Right atrium auricular region (tissue), 2 donors: ENCODE data around the gene TSC22D1. TPM values are rescaled to one million over a fixed set of nuclear protein-coding genes. Genes with fewer than 3 reads are reported as not detected.

ENCODE experiments used
- DNase-seq: peaks from one replicate; pipeline ENCODE4 v3.0.0-alpha.2; 2019; ENCODE audit warnings: low spot score
- H3K27ac ChIP-seq, 2 donors: fragments of 200-600 bp; sonication (generic); 1 replicate in 1 of 2; 2 replicates in 1 of 2; pipeline ENCODE4 v1.5.1; 2016 to 2019
- H3K27me3 ChIP-seq, 2 donors: fragments of 200-600 bp; sonication (generic); one replicate each; pipeline versions ENCODE4 v1.5.1 to v1.6.0; 2017 to 2019
- H3K36me3 ChIP-seq: fragments of 200-600 bp; sonication (generic); one replicate; pipeline ENCODE4 v1.5.1; 2016
- H3K4me1 ChIP-seq, 2 donors: fragments of 200-600 bp; sonication (generic); one replicate each; pipeline versions ENCODE4 v1.5.1 to v1.6.0; 2017 to 2019
- H3K4me3 ChIP-seq, 2 donors: fragments of 200-600 bp; sonication (generic); 1 replicate in 1 of 2; 2 replicates in 1 of 2; pipeline ENCODE4 v1.5.1; 2017 to 2019; ENCODE audit warnings: mild to moderate bottlenecking in 1 of 2, moderate library complexity in 1 of 2
- H3K9me3 ChIP-seq, 2 donors: fragments of 200-600 bp; sonication (generic); one replicate each; pipeline ENCODE4 v1.5.1; 2019
- CTCF ChIP-seq, 2 donors: fragments of 200-600 bp; sonication (generic); IDR thresholded peaks; one replicate each; pipeline ENCODE4 v1.5.1; 2019; ENCODE audit warnings: antibody characterized with exemption in 2 of 2
- total RNA-seq, 2 donors: library from RNA; depleted of rRNA; stranded (reverse); fragments of >200 nt; gene quantifications; one replicate each; pipeline ENCODE4 v1.1.0, GENCODE V29; 2016

TSC22D1 gene
- total RNA-seq, 2 donors from 2014 or later = 110 to 159 TPM

DNA sequence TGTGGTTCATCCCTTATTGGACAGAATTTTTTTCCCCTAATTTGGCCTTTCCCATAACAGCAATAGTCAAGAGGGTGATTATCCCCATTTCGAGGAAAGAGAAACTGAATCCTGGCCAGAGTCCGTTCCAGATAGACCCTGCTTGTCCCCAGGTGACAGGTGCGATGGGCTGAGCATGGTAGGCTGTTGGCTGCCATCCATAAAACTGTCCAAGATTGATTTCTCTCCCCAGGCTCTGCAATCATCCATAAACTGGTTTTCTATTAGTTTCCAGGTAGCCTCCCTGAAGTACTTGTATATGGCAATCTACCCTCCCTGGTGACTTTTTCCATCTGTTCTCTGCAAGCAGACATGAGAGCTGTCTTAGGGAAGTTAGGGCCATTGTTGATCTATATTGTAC, 177.1 kb downstream of the TSC22D1 start:
- no peaks in the 10 kb centered on the region for H3K27me3 ChIP-seq
- no peaks in the 10 kb centered on the region for H3K36me3 ChIP-seq
- no peak for DNase-seq
- H3K9me3 ChIP-seq = no peaks in the 10 kb centered on the region
- TF ChIP-seq CTCF (IDR thresholded peaks at IDR 0.05) = no peak
- H3K4me1 ChIP-seq = peaks cover 0 to 25% of the 10 kb centered on the region in 2 donors
- H3K4me3 ChIP-seq = no peak overlapping the region
- H3K27ac ChIP-seq = no peak overlapping the region

DNA sequence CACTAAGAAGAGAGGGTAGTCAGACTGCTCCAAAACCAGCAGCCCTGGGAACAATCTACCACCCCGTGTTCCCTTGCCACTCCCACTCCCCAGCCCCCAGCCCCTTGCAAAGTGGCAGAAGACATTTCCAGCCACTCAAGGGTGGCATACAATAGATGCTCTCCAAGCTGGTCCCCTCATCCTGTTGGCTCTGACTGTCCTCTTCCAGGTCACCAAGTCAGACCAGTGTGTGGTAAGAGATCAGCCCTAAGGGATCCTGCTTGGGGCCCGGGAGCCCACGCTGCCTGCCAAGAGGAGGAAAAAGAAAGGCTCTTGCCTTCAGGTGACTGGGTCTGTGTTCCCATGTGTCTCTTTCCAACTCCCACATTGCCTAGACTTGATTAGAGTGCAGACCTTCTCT, 177.5 kb downstream of the TSC22D1 start:
- no peaks in the 10 kb centered on the region for H3K36me3 ChIP-seq
- DNase-seq = no peak
- TF ChIP-seq CTCF (IDR thresholded peaks at IDR 0.05) = no peak
- H3K27me3 ChIP-seq = no peaks in the 10 kb centered on the region
- H3K27ac ChIP-seq = no peak overlapping the region
- H3K4me3 ChIP-seq = no peak overlapping the region
- no peaks in the 10 kb centered on the region for H3K9me3 ChIP-seq
- H3K4me1 ChIP-seq = peaks cover 0 to 22% of the 10 kb centered on the region in 2 donors

DNA sequence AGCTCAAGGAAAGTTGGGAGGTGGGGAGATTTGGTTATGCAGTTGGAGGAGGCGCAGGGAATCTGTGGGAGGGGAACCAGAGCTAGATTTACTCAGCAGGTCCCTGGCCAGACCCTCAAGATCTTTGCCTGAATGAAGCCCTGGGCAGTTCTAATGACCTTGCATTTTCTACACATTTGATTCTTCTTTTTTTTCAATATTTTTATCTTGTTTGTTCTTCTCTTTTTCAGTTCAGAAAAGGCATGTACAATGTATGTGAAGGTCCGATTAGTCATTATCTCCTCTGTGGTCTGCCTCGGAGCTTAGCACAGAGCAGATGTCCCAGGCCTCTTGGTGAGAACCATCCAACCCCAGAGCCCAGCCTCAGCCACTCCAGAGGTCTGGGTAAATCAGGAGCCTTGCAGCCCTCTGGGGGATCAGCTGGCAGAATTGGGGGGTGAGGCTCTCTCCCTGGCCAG, 178.3 kb downstream of the TSC22D1 start:
- H3K4me1 ChIP-seq = peaks cover 0 to 18% of the 10 kb centered on the region in 2 donors
- H3K4me3 ChIP-seq = no peak overlapping the region
- no peak for TF ChIP-seq CTCF (IDR thresholded peaks at IDR 0.05)
- no peaks in the 10 kb centered on the region for H3K9me3 ChIP-seq
- H3K27me3 ChIP-seq = no peaks in the 10 kb centered on the region
- H3K36me3 ChIP-seq = no peaks in the 10 kb centered on the region
- peak overlapping the region; percentile 62 to 72 for H3K27ac ChIP-seq
- DNase-seq = no peak

DNA sequence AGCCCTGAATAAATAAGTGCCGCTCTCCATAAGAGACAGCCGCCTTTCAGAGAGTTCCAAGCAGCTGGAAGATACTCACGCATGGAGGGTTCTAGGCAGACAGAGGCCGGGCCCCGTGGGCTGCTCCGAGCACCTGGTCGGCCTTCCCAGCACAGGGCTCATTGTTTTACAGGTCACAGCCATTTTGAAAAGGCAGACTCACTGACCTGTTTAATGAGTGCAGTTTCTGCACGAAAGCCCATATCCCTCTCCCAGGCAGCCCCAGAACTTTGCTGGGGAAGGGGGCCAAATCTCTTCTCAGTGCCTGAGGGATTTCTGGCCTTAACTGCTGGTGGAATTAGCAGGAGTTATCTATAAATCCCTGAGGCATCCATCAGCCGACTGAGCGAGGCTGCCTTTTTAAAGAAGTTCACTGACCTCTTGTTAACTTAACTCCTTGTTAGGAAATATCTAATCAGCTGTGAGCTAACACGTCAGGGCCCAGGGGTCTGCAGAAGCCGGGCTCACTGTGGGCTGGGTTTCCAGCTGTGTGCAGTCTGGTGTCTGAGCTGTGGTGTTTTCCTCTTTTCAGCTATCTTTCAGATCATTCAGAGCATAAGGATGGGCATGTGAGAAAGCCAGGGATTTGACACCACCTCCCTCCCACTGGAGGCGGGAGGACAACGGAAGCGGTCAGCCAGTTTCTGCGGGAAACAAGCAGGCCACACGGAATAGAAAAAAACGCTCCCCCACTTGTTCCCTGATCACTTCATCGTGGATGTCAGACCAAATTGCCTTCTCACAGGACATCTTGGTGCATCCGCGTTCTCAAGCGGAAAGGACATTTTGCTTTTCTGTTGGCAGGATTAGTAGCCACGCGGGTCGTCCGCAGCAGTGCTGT, 179.2 kb downstream of the TSC22D1 start:
- no peak for TF ChIP-seq CTCF (IDR thresholded peaks at IDR 0.05)
- H3K4me1 ChIP-seq = peaks cover 0 to 18% of the 10 kb centered on the region in 2 donors
- DNase-seq = no peak
- peak overlapping the region in 1 of 2 donors; percentile 34 for H3K4me3 ChIP-seq
- no peaks in the 10 kb centered on the region for H3K27me3 ChIP-seq
- no peaks in the 10 kb centered on the region for H3K36me3 ChIP-seq
- peak overlapping the region; percentile 62 to 72 for H3K27ac ChIP-seq
- H3K9me3 ChIP-seq = no peaks in the 10 kb centered on the region

GRCh38 chr13:44395976-44396694, 180.0 kb downstream of the TSC22D1 start:
- H3K9me3 ChIP-seq = no peaks in the 10 kb centered on the region
- DNase-seq = no peak
- no peak for TF ChIP-seq CTCF (IDR thresholded peaks at IDR 0.05)
- peak overlapping the region; percentile 62 to 72 for H3K27ac ChIP-seq
- H3K4me1 ChIP-seq = peaks cover 0 to 18% of the 10 kb centered on the region in 2 donors
- H3K36me3 ChIP-seq = no peaks in the 10 kb centered on the region
- no peaks in the 10 kb centered on the region for H3K27me3 ChIP-seq
- no peak overlapping the region for H3K4me3 ChIP-seq
